Femur (tissue), 1 donor: ENCODE data around the gene GPBAR1.

Experiments
- DNase-seq: peaks from one replicate; pipeline ENCODE4 v3.0.0-alpha.2; 2017

The GPBAR1 gene, protein sequence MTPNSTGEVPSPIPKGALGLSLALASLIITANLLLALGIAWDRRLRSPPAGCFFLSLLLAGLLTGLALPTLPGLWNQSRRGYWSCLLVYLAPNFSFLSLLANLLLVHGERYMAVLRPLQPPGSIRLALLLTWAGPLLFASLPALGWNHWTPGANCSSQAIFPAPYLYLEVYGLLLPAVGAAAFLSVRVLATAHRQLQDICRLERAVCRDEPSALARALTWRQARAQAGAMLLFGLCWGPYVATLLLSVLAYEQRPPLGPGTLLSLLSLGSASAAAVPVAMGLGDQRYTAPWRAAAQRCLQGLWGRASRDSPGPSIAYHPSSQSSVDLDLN

DNA sequence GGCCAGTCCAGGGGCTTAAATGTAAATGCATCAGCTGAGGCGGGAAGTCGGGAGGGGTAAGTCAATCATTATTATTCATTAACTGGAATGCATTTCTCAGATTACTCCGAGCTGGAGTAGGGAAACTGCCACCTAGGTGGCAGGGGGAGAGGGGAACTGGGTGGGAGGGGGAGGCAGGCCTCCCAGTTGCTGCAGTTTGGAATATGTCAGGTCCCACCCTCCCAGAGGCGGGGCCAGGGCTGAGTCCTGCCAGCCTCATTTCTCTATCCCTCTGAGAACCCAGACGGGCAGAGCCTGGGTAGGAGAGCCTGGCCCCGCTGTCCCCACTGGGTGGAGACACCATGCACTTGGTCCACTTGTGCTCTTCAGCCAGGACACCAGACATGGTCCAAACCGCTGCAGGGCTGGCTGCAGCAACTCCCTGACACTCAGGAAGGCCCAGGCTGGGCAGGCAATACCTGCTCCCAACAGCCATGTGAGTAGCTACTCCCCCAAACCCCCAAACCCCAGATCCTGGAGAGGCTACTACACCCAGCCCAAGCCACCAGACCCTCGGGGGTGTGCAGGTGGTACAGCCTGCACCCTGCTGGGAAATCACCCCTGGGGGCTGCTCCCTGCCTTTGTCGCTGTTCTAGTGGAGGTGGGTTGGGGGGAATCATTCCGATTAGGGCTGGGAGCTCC, at the start of gene GPBAR1:
GPBAR1 (plus strand) TSS at position 274 of the 681 bp plus-strand sequence. CDS start 1,710 bp downstream, outside the sequence.
- no peak for DNase-seq

DNA sequence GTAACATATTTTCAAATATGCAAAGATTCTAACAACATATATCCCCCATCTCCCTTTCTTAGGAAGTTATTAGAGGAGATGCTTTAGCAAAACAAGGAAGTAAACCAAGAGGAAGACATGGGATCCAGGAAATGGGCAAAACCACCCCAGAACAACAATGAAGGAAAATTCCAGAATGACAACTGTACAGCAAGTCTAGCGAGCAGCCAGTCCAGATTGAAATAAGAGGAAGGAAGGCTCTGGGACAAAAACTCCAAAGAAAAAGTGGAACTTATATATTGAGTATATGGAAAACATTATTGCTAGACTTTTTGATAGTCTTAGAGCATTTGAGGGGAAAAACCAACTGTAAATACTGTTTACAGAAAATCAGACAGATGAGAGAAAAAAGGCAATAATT, 46.7 kb upstream of the GPBAR1 start:
- no peak for DNase-seq

DNA sequence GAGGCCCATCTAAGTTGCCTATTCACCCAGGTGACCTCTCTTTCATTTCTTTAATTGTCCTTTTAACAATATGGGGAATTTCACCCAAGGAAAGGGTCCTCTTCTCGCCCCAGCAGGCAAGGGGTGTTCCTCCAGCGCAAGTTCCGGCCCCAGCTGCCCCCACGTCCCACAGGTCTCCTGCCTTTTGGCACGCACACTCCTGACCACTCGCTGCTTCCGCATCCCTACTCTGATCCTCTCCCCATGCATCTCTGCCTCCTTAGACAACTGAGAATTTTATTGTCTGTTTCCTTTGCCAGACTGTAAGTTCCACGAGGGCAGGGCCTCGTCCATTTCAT, 44.5 kb upstream of the GPBAR1 start:
- no peak for DNase-seq

DNA sequence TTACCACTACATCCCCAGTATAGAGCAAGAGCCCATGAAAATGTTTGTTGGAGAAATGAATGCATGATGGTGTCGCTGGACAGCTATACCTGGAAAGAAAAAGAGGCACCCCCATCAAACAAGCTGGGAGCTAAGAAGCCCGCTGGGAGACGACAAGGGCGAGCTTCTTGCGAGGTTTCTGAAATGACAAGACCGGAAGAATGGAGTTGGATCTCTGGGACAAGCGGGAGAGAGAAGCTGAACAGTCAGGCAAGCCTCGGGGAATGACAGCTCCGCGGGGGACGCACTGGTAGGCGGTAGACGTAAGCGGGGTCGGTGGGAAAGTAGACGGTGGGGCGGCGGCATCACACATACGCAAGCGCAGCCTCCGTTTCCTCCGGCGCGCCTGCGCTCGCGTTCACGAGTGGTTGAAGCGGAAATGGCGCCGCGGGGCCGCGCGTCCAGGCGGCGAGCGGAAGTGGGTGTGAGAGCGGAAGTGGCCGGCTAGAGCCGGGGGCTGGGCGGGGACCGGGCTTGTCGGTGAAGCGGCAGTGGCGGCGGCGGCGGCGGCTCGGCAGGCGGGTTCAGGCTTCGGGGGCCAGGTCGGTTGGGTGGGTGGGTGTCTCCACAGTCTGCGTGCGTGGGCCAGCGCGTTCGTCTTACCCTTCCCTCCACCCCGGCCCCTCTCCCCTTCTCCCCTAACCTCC, 44.0 kb upstream of the GPBAR1 start, which contains the start of gene ARPC2:
ARPC2 (plus strand) TSS at position 516 of the 686 bp plus-strand sequence. CDS start 282 bp downstream, outside the sequence.
- DNase-seq = peak; percentile 97

DNA sequence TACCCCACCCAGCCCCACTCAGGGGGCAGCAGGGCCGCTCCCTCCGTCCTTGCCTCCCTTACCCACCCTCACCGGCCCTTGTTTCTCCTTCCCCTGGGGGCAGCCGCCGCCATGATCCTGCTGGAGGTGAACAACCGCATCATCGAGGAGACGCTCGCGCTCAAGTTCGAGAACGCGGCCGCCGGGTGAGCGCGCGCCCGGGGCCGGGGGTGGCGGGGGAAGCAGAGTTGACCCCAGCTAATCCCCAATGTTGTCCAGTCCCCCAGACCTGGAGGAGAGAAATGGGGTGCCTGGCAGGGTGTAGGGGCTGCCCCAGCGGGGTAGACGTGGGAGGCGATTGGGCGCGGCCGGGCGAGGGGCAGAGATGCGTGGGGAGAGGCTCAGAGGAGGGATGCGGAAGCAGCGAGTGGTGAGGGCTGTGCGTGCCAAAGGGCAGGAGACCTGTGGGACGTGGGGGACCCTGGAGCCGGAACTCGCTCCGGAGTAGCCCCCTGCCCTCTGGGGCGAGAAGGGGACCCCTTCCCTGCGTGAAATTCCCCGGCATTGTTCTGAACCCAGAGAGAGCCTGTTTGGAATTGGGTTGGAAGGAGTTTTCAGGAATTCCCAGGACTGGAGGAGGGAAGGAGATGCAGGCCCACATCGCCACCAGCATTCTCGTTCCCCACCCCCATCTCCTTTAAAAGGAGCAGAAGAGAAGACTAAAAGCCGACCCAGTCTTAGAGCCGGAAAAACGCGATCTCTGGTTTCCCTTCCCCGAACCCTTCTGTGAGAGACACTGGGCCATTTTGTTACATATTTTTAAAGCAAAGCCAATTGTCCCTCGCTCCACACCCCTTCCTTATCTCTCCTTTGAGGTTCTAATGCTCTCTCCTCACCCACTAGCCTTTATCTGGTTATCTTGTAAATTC, 43.2 kb upstream of the GPBAR1 start:
- peak; percentile 68 for DNase-seq

DNA sequence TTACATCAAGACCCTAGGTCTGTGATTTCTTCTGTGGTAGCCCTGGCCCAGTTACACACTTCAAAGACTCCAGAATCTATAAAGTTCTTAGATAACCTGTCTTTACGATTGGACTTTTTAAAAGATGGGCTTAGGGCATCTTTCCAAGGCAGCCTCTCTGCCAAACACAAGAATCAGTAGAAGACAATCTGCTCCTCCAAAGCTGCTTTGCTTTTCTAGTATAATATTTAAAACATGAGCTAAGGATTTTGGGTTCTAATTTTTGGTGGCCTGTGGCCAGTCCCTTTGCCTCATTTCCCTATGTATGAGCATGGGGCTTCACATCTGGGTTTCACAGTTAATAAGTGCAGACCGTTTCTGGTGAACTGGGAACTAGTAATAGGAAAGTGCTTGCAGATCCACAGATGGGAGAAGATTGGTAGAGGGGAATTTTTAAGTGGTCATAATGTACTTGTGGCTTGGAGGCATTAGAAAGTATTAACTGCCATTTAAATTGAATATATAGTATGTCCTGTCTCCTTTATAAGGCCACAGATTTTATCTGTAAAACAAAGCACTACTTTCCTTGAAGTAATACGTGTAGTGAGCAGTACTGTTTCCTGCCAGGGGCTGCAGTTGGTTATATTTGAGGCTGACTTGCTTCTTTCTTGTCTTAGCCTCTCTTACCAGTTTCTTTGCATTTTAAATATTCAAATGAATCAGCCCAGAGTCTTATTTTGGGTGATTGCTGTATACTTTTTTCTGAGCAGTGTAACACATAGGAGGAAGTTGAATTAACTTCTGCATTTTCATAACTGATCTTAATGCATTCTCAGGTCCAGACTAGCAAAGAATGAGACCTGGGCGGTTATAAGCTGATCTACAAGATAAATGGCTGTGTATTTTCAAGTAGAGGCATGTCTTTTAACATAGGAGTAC, 42.3 kb upstream of the GPBAR1 start:
- DNase-seq = no peak

DNA sequence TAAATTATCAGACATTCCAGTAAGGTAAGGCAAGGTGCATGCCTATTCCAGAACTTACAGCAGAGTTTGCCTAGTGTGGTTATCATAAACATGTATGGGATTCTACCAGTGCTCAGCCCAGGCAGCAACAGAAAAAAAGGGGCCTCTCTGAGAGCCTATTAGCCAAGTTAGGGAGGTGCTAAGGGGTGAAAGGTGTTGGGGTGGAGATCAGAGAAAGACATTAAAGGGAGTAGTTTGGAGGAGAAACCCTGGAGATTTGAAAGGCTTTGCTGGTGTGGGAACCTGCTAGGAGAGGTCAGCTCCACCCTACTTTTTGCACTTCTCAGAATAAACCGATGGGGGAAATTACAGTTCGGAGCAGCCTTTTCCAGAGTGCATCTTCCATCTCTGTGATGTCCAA, 40.9 kb upstream of the GPBAR1 start:
- DNase-seq = no peak

DNA sequence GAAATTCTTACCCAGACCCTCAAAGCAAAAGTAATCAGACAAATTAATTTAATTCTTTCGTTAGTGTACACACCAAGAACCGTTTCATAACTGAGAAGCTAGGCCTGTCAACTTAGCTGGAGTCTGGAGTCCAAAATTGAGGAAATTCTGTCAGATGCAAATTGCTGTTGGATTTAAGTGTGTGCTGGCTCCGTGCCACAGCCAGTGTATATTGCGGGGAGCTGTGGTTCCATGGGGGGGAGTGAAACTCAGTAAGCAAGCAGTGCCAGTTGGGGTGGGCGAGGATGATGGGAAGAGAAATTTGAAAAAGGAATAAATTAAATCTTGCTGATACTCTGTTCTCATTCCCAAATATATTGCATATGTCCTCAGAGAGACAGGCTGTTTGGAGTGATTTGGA, 39.8 kb upstream of the GPBAR1 start:
- no peak for DNase-seq

DNA sequence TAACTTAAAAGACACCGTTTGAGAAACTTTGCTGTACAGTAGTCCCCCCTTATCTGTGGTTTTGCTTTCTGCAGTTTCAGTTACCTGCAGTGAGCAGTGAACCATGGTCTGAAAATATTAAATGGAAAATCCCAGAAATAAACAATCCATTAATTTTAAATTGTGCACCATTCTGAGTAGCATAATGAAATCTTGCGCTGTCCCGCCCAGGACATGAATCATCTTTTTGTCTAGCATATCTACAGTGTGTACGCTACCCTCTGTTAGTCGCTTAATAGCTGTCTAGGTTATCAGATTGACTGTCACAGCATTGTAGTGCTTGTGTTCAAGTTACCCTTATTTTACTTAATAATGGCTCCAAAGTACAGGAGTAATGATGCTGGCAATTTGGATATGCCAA, 37.8 kb upstream of the GPBAR1 start:
- DNase-seq = no peak

DNA sequence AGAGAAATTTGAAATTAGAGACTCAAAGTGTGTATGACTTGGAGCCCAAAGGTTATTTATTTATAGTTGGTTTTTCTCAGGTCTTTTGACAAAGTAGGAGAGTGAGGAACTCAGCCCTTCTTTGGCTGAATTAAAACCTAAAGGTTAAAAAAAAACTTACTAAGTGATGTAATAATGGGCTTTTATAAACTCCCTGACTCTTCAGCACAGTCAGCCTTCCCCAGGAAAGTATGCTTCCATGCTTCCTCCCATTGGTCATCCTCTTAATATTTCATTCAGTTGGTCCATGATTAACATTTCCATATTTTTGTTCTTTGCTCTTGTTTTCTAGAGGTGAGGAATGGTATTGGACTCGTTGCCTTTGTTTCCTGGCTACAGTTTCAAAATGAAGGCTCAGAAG, 36.6 kb upstream of the GPBAR1 start:
- DNase-seq = no peak

DNA sequence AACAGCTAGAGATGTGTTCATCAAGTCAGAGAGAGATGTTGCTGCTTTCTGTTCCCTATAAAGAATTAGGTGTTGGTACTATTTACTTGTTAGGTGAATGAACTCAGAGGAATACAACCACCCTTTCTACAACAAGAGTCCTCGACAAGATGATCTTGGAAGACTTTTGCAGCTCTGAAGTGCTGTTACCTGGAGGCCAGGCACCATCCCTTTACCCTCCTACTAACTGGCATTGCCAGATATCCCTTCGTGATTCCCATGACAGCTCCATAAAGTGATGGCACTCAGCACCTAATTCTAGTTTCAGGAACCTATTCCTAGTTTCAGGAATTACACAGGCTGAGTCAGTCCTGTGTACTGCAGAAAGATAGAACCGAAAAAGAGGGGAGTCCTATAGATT, 33.9 kb upstream of the GPBAR1 start:
- DNase-seq = no peak

DNA sequence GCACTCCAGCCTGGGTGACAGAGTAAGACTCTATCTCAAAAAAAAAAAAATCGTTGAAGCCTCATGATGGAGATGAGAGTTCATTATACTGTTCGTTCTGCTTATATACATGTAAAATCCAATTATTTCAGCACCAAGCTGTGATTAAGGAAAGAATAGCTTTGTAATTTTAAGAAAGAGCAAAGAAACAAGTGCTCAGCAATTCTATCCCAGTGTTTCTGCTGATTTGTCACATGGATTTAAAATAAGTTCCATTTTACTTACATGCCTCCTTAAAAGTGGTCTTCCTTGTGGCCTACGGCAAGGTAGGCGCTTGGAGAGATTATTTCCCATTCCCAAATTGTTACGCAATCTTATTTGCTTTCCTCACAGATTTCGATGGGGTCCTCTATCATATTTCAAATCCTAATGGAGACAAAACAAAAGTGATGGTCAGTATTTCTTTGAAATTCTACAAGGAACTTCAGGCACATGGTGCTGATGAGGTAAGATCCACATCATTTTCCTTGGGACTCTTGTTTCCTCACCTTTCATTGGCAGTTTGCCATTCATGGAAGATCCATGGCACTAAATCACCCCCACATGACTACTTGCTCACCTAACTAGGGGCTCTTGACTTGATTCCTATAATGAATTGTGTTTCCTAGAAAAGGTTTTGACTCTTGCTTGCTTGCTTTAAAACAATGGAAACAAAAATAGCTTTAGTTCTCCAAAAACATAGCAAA, 32.3 kb upstream of the GPBAR1 start:
- DNase-seq = no peak

DNA sequence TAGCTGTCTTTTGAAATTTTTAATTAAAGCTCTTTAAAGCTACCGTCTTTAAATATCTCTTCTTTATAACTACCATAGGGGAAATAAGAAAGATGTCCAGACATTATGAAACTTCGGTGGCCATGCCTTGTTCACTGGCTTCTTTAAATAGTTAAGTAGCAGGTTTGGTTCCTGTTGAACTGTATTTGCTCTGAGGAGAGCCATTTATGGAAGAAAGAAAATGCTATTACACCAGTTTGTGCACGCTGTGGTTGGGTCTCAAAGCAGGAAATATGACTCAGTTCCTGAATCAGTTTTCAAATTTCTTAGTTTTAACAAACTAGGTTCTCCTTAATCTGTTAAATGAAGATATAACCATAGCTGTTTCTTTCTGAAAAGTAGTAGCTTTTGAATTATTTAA, 31.6 kb upstream of the GPBAR1 start:
- DNase-seq = peak; percentile 21

DNA sequence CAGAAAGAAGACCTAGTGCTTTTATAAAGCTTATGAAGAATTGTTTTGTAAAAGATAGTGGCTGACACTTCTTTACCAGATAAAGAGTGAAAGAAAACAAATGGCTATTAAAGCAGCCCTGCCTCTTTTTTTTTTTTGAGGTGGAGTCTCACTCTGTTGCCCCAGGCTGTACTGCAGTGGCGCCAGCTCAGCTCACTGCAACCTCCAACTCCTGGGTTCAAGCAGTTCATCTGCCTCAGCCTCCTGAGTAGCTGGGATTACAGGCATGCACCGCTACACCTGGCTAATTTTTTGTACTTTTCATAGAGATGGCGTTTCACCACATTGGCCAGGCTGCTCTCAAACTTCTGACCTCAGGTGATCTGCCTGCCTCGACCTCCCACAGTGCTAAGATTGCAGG, 31.0 kb upstream of the GPBAR1 start:
- no peak for DNase-seq

DNA sequence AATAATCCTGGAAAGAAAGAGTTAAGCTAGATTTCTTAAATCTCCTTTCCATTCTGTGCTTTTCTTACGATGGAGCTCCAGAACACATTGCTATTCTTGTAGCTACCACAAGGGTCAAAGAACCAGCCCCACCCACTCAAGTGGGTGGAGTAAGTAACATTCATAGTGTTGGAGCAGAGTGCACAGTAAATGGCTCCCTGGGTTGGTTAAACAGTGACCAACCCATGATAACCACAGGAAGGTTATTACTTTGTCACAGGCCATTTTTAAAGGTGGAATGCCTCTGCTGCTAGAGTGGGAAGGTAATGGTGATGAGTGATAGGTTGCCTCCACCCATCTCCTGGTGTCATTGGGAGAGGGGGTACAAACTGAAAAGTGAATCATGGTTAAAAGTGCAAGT, 29.9 kb upstream of the GPBAR1 start:
- DNase-seq = no peak

DNA sequence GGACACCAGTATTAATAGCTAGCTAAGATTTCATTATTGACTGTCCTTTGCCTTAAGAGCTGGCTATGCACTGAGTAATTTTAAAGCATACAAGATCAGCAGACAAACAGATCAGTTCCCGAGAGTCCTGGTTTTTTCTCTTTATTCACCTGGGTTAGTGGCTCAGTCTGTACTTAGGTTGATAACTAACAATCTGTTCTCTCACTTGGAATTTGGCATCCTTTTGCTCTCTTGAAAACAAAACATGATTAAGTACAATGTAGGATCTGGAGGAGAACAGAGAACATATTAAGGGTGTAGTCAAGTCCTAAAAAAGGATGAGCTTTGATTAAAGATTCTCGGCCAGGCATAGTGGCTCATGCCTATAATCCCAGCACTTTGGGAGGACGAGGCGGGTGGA, 27.3 kb upstream of the GPBAR1 start:
- no peak for DNase-seq

DNA sequence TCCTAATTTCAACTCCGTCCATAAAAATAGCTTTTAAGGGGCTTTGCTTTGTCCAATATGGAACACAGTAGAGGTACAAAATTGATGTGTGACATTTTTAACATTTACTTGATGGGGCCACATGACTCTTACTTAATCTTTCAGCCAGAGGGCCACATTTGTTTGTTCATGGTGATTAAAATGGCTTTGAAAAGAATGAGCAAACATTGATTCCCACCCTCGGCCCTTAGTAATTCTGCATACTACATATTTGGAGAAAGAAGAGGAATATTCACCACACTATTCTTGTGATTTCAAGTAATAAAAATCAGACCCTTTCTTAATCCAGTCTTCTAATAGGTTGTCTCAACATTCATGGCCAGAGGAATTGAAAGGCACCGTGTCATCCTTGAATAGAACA, 26.3 kb upstream of the GPBAR1 start:
- DNase-seq = no peak

DNA sequence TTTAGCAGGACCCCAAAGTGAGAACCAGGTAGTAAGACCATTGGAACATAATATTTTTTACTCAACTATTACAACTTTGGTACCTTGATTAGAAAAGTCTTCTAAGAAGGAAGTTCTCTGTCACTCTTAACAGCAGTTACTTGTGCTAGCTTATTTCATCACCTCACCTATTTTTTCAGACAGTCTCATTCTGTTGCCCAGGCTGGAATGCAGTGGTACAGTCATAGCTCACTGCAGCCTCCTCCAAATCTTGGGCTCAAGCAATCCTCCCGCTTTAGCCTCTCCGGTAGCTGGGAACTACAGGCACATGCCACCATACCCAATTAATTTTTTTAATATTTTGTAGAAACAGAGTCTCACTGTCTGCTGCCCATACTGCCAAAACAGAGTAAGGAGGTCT, 25.8 kb upstream of the GPBAR1 start:
- DNase-seq = no peak

DNA sequence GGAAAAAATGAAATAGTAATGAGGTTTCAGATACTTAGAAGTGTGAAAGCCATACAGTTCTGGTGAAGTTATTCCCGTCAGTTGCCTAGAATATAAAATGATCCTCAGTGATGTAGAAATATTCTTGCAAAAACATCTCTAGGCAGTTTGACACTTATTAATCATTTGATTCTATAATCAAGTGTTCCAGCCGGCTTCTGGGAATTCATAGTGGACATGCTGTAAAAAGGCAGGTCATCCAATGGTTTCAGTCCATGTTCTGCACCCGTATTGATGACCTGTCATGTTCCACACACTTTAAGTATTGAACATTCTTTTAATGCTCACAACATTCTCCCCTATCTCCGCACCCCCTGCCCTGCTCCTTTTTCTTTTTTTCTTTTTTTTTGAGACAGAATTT, 24.0 kb upstream of the GPBAR1 start:
- DNase-seq = no peak

DNA sequence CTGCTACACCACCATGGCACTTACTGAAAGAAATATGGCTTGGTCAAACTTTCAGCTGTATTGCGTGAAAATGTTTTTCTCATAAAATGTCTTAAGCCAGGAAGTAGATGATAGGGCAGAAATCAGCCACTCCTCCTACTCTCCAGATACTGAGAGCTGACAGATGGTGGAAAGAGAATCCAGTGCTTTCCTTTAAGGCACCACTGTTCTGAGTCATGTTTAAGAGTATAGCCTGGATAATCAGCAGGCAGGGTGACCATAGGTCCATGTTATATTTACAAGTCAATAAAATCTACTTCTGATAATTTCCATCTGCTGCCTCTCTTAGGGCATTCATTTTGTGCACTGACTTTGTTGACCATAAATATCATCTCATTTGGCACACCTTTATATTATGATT, 21.9 kb upstream of the GPBAR1 start:
- DNase-seq = no peak

DNA sequence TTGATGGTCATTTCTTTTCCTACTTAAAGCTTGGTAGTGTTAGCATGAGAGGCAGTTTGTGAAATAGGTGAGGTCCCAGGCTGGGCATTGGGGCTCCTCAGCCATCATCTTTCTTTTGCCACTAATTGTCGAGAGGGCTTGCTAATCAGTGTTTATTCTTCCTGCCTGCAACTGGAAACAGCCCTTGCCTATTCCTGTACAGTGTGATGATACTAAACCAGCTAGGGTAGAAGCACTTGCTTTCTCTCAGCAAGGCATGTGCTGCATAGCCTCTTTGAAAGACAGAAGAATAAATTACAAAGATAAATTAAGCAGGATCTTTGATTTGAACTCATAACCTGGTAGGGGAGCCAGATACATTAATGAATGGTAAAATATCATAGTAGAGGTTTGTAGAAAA, 16.6 kb upstream of the GPBAR1 start:
- DNase-seq = no peak
